Right atrium auricular region (tissue), 2 donors: Measurements from ENCODE around the gene AKAP9. TPM values are rescaled to one million over a fixed set of nuclear protein-coding genes. Genes with fewer than 3 reads are reported as not detected.
"Not testable (repeated sequence)": the region's sequence is repeated elsewhere in the genome, so short reads cannot be mapped to it uniquely, and the experiment has no call there.

Source experiments
- DNase-seq: peaks from one replicate; pipeline ENCODE4 v3.0.0-alpha.2; 2019; ENCODE audit warnings: low spot score
- H3K27ac ChIP-seq, 2 donors: fragments of 200-600 bp; sonication (generic); 1 replicate in 1 of 2; 2 replicates in 1 of 2; pipeline ENCODE4 v1.5.1; 2016 to 2019
- H3K27me3 ChIP-seq, 2 donors: fragments of 200-600 bp; sonication (generic); one replicate each; pipeline versions ENCODE4 v1.5.1 to v1.6.0; 2017 to 2019
- H3K36me3 ChIP-seq: fragments of 200-600 bp; sonication (generic); one replicate; pipeline ENCODE4 v1.5.1; 2016
- H3K4me1 ChIP-seq, 2 donors: fragments of 200-600 bp; sonication (generic); one replicate each; pipeline versions ENCODE4 v1.5.1 to v1.6.0; 2017 to 2019
- H3K4me3 ChIP-seq, 2 donors: fragments of 200-600 bp; sonication (generic); 1 replicate in 1 of 2; 2 replicates in 1 of 2; pipeline ENCODE4 v1.5.1; 2017 to 2019; ENCODE audit warnings: mild to moderate bottlenecking in 1 of 2, moderate library complexity in 1 of 2
- H3K9me3 ChIP-seq, 2 donors: fragments of 200-600 bp; sonication (generic); one replicate each; pipeline ENCODE4 v1.5.1; 2019
- total RNA-seq, 2 donors: library from RNA; depleted of rRNA; stranded (reverse); fragments of >200 nt; gene quantifications; one replicate each; pipeline ENCODE4 v1.1.0, GENCODE V29; 2016
- TF ChIP-seq, protein P1 (sequence below), 2 donors: fragments of 200-600 bp; sonication (generic); IDR thresholded peaks; one replicate each; pipeline ENCODE4 v1.5.1; 2019; ENCODE audit warnings: antibody characterized with exemption in 2 of 2

The AKAP9 gene
- total RNA-seq, 2 donors from 2014 or later, result 28.5 to 41.8 TPM

- H3K27me3 ChIP-seq, result no peaks in the 10 kb centered on the region
- no peaks in the 10 kb centered on the region for H3K36me3 ChIP-seq
- no peak overlapping the region for H3K27ac ChIP-seq
- no peak overlapping the region for H3K4me3 ChIP-seq
- no peaks in the 10 kb centered on the region for H3K9me3 ChIP-seq
- DNase-seq, result no peak
- TF ChIP-seq, protein P1, sequence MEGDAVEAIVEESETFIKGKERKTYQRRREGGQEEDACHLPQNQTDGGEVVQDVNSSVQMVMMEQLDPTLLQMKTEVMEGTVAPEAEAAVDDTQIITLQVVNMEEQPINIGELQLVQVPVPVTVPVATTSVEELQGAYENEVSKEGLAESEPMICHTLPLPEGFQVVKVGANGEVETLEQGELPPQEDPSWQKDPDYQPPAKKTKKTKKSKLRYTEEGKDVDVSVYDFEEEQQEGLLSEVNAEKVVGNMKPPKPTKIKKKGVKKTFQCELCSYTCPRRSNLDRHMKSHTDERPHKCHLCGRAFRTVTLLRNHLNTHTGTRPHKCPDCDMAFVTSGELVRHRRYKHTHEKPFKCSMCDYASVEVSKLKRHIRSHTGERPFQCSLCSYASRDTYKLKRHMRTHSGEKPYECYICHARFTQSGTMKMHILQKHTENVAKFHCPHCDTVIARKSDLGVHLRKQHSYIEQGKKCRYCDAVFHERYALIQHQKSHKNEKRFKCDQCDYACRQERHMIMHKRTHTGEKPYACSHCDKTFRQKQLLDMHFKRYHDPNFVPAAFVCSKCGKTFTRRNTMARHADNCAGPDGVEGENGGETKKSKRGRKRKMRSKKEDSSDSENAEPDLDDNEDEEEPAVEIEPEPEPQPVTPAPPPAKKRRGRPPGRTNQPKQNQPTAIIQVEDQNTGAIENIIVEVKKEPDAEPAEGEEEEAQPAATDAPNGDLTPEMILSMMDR (IDR thresholded peaks at IDR 0.05), result no peak
- no peaks in the 10 kb centered on the region for H3K4me1 ChIP-seq
Measured at GRCh38 chr7:92141161-92141560, 200.5 kb downstream of the AKAP9 start.

GRCh38 chr7:92142791-92143190 is 202.1 kb downstream of the AKAP9 start:
- H3K9me3 ChIP-seq, H3K4me1 ChIP-seq, H3K27me3 ChIP-seq, H3K36me3 ChIP-seq, DNase-seq, H3K27ac ChIP-seq, H3K4me3 ChIP-seq: not testable (repeated sequence)

- not testable (repeated sequence) for DNase-seq, H3K4me3 ChIP-seq, H3K9me3 ChIP-seq, H3K27ac ChIP-seq, H3K36me3 ChIP-seq, H3K27me3 ChIP-seq, H3K4me1 ChIP-seq
Measured at GRCh38 chr7:92143192-92143880, 202.7 kb downstream of the AKAP9 start.

- no peaks in the 10 kb centered on the region for H3K4me1 ChIP-seq
- H3K4me3 ChIP-seq, result no peak overlapping the region
- TF ChIP-seq, protein P1 (IDR thresholded peaks at IDR 0.05), result no peak
- H3K27me3 ChIP-seq, result no peaks in the 10 kb centered on the region
- no peaks in the 10 kb centered on the region for H3K9me3 ChIP-seq
- no peak for DNase-seq
- H3K36me3 ChIP-seq, result no peaks in the 10 kb centered on the region
- no peak overlapping the region for H3K27ac ChIP-seq
Measured at GRCh38 chr7:92149736-92150239, 209.1 kb downstream of the AKAP9 start.

DNA sequence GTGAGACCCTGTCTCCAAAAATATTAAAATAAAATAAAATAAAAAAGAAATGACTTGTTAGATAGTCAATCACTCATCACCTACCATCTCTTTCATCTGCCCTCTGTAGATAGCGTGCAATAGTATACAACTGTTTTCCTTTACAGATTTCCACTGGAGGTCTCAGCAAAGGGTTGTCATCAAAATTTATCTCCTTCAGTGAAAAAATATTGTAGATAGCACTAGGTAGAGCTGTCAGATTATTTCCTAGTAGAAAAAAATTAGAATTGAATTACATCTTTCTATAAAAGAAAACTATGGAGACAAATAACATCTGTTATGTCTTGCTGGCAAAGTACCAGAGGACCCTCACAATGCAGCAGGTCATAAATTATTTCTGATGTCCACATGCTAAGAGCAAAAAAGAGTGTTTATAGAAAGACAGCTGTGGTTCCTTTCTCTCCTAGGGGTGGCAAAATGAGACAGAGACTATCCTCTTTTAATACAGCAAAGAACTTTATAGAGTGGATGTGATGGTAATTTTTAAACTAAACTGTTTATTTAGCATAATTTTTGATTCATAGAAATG is 209.9 kb downstream of the AKAP9 start:
- Histone ChIP-seq H3K27me3 (no peaks in the 10 kb centered on the region), H3K4me3 (no peak overlapping the region), H3K36me3 (no peaks in the 10 kb centered on the region), H3K27ac (no peak overlapping the region), H3K9me3 (no peaks in the 10 kb centered on the region), H3K4me1 (no peaks in the 10 kb centered on the region)
- no peak for DNase-seq
- TF ChIP-seq, protein P1 (IDR thresholded peaks at IDR 0.05), result no peak

GRCh38 chr7:92155108-92155739 is 214.6 kb downstream of the AKAP9 start:
- H3K4me3 ChIP-seq, result no peak overlapping the region
- H3K36me3 ChIP-seq, result no peaks in the 10 kb centered on the region
- no peak overlapping the region for H3K27ac ChIP-seq
- no peaks in the 10 kb centered on the region for H3K9me3 ChIP-seq
- H3K27me3 ChIP-seq, result no peaks in the 10 kb centered on the region
- H3K4me1 ChIP-seq, result no peaks in the 10 kb centered on the region
- DNase-seq, result no peak
- TF ChIP-seq, protein P1 (IDR thresholded peaks at IDR 0.05), result no peak
